GM18498 (cell line): ENCODE measurements around the gene PHACTR3.

Source experiments
- ATAC-seq: cut with Tn5 transposase; IDR thresholded peaks from one replicate; pipeline ENCODE4 v1.9.1; 2021; ENCODE audit warnings: mild to moderate bottlenecking, moderate library complexity; ENCODE audit not compliant: unreplicated experiment

PHACTR3 gene

GRCh38 chr20:59573837-59574236 is 30.5 kb upstream of the PHACTR3 start:
- no peak for ATAC-seq

DNA sequence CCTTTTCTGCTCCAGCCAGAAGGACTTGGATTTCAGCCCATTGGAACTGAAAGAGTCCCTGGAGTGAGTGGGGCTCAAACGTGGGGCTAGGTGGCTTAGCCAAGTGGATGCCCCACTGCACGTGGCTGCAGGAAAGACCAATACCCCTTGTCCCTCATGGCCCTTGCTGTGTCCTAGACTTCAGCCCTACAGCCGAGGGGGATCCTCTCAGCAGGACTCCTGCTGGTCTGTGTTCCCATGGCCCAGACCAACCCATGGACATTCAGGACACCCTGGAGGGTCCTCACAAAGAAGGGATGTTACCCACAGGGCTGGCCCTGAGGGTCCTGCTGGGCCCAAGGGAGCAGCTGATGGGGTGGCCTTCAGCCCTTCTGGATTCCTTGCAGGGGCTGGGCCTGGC is 30.0 kb upstream of the PHACTR3 start:
- ATAC-seq, result no peak

DNA sequence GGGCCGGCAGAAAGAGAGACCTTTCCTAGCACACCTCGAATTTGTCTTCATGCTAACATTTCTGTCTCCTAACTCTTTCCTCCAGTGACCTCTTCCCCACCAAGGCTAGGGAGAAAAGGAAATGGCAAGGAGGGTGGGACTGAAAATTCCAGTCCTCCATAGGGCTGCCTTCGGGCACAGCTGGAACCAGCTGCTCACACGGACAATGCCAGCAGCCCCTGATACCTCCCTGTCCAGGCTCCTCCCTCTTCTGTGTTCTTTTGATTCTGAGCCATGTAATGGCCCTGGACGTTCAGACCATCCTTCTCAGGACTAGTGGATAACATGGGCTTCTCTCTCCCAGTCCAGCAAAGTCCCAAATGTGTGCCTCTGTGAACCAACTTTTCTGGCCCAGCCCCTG is 29.1 kb upstream of the PHACTR3 start:
- no peak for ATAC-seq

DNA sequence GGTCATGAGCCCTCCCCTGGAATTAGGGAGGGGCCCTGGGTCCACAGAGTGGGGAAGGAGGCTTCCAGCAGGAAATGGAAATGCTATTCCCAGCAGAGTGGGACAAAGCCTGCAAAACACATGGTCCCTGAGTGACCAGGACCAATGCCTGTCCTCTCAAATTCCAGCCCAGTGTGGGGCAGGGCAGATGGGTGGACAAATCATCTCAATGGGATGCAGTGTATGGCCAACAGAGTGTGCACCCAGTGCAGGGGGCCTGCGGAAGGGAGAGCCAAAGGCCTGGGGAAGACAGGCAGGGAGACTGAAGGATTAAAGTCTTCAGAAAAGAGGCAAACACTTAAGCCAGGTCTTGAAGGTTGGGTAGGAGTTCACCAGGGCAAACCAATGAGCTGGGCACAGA is 28.7 kb upstream of the PHACTR3 start:
- no peak for ATAC-seq

DNA sequence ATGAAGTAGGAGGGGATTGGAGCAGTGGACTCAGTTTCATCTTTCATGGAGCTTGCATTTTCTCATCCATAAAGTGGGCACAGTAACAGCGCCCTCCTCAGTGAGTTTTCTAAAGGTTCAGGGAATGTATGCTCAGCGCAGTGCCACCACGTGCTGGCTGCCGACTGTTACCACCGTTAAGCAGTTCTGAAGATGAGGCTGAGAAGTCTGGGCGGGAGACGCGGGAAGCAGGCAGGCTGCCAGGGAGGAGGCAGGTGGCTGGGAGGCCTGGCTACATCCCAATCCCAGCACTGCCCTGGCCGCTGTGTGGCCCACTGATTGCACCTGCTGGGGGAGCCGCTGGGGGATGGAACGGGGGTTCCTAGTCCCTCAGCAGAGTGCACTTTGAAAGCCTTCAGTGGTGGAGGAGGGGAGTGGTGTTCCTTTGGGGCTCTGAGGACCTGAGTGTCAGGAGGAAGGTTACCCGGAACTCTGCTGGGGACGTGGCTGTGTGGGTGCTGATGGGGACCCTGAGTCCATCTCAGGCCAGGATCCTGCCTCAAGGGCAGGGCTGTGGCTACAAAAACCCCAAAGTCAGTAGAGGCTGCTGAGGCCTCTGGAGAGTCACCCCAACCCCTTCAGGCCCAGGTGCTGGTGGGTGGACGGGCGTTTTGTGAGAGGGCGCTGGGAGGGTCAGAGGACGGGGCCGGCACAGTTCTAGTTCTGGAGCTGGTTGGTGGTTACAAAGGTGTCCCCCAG is 28.0 kb upstream of the PHACTR3 start:
- ATAC-seq, result no peak

- ATAC-seq, result no peak
These were observed 27.1 kb upstream of the PHACTR3 start for GRCh38 chr20:59577037-59577808.

DNA sequence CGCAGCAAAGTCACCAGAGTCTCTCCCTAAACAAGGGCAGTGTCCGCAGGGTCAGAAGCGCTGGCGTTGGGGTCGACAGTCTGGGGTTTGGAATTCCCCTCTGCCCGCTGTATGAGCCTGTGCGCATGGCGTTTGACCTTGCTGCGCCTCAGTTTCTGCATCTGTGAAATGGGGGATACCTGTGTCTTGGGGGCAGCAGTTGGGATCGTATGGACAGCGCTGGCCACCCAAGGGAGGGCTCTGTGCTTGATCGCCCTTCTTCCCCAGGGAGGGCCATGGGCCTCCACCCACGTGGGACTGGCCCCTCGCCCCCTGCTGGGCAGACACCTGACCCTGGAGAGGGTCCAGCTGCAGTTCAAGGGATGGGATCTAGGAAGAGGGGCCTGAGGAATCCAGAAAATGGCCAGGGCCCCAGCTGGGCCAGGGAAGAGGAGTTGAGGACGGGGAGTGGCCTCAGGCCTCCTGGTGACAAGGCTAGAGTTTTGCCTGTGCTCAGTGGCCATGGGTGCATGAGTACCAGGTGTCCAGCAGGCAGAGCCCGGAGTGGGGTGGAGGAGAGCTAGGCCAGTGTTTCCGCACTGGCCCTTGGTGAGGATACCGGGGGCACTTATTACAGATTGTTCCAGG is 26.4 kb upstream of the PHACTR3 start:
- no peak for ATAC-seq

- no peak for ATAC-seq
These were observed 25.6 kb upstream of the PHACTR3 start for GRCh38 chr20:59578436-59579403.

- ATAC-seq, result no peak
These were observed 24.8 kb upstream of the PHACTR3 start for GRCh38 chr20:59579404-59580145.

- no peak for ATAC-seq
These were observed 24.0 kb upstream of the PHACTR3 start for GRCh38 chr20:59580146-59580946.

GRCh38 chr20:59580991-59581401 is 23.3 kb upstream of the PHACTR3 start:
- ATAC-seq, result no peak

GRCh38 chr20:59581993-59582679 is 22.2 kb upstream of the PHACTR3 start:
- ATAC-seq, result no peak

- no peak for ATAC-seq
These were observed 20.7 kb upstream of the PHACTR3 start for GRCh38 chr20:59583428-59584277.

DNA sequence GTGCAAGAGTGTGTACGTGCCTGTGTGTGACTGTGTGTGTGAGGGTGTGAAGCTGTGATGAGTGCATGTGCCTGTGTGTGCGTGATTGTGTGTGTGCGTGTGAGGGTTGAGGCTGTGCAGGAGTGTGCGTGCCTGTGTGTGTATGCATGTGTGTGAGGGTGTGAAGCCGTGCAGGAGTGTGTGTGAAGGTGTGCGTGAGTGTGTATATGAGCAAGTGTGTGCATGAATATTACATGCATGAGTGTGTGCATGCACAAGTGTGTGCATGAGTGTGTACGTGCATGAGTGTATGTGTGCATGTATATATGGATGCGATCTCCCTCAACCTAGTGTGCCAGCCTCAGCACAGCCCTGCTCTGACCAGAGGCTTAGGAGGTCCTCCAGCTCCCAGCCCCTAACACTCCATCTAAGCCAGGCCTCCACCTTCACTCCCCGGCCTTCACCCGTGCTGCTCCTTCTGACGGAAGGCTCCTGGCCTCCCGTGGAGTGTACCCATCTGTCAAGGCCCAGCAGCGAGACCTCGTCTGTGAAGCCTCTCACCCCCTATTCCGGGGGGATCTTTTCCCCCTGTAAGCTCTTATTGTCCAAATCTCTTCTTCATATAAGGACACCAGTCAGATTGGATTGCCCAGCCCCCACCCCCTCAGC is 19.9 kb upstream of the PHACTR3 start:
- no peak for ATAC-seq

DNA sequence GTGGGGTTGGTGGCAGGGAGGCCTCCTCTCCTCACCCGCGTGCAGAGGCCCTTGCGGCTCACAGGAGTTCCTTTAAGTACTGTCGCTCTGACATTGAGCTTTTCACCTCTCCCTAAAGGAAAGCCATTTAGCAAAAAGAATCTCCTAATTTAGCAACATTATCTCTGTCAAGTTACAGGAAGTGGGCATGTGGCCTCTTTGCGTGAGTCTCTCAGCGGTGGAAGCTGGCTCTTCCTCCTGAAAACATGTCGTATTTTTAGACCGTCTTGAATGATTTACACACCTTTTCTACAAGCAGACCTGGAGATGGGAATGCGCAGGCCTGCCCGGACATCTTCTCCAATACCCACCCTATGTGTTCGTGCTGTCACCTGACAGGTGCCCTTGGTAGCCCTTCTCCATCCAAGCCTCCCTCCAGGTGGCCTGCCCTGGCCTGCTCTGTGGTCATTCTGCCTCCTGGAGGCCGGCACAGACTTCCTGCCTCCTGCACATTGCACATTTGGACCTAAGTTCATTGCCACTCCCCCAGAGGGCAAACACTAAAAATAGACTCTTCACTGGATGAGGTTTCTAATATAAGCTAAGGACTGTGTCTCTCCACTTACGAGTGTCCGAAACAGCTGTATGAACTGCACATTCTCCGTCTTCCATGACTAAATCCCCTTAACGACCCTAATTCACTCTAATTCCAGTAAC is 18.5 kb upstream of the PHACTR3 start:
- no peak for ATAC-seq

GRCh38 chr20:59586613-59587012 is 17.7 kb upstream of the PHACTR3 start:
- ATAC-seq, result no peak

DNA sequence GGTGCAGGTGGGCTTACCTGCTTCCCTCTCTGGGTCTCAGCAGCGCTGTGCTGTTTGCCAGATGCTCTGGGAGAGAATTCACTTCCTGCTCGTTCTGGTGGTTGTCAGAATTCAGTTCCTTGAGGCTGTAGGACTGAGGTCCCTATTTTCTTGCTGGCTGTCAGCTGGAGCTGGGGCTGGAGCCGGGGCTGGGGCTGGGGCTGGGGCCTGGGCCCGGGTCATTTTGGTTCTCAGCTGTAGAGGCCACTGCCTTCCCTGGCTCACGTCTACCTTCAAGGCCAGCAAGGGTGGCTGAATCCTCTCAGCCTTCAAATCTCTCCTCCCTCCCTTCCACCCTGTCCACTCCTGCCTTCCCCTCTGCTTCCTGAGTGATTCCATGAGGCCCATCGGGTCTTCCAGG is 16.8 kb upstream of the PHACTR3 start:
- ATAC-seq, result no peak
